HEK293 (cell line): ENCODE measurements around the gene ZSCAN16.

ENCODE experiments used
- CTCF ChIA-PET: fragments of 350-600 bp; formaldehyde crosslinking; extraction: SDS; loops from one replicate; lab custom pipeline; 2021; ENCODE audit warnings: antibody characterized with exemption; lab: Yijun Ruan, JAX
- POLR2A ChIA-PET: fragments of 300-600 bp; formaldehyde crosslinking; extraction: SDS; loops from one replicate; lab custom pipeline; 2020; ENCODE audit warnings: antibody characterized with exemption, inconsistent platforms; lab: Yijun Ruan, JAX
- H3K27ac ChIP-seq: fragments of 200-500 bp; sonication (Bioruptor generic); 2 replicates; pipeline ENCODE4 v1.5.1; 2014; ENCODE audit warnings: low read depth, low read length, control low read depth, inconsistent platforms; ENCODE audit errors: extremely low read depth
- H3K36me3 ChIP-seq, 2 experiments: fragments of 200-500 bp in 1 of 2; sonication (Bioruptor generic) in 1 of 2; 1 replicate in 1 of 2; 2 replicates in 1 of 2; pipeline ENCODE4 v1.5.1; 2014 to 2017; ENCODE audit warnings: inconsistent platforms in 2 of 2, low read length in 2 of 2; ENCODE audit not compliant: control insufficient read depth in 2 of 2, insufficient read depth in 1 of 2
- H3K4me1 ChIP-seq: fragments of 200-500 bp; sonication (Bioruptor generic); 2 replicates; pipeline ENCODE4 v1.5.1; 2014; ENCODE audit warnings: mild to moderate bottlenecking, low read length, inconsistent platforms; ENCODE audit not compliant: control insufficient read depth, insufficient read depth
- H3K4me3 ChIP-seq: 2 replicates; pipeline ENCODE4 v1.5.1; 2011; ENCODE audit warnings: low read depth, mild to moderate bottlenecking, control low read depth, low read length, moderate library complexity
- H3K9me3 ChIP-seq: fragments of 200-500 bp; sonication (Bioruptor generic); 2 replicates; pipeline ENCODE4 v1.5.1; 2014; ENCODE audit warnings: low read depth, low read length, inconsistent platforms; ENCODE audit not compliant: control insufficient read depth, insufficient read depth
- PRDM1 ChIP-seq: fragments of 450-650 bp; formaldehyde crosslinking; IDR thresholded peaks from 2 replicates; pipeline ENCODE4; 2016; ENCODE audit warnings: missing biosample characterization, missing genetic modification characterization
- SCRT1 ChIP-seq: fragments of 450-650 bp; formaldehyde crosslinking; IDR thresholded peaks from 2 replicates; pipeline ENCODE4 v1.5.1; 2016; ENCODE audit warnings: missing biosample characterization, missing genetic modification characterization, borderline replicate concordance
- SCRT2 ChIP-seq: fragments of 450-650 bp; formaldehyde crosslinking; IDR thresholded peaks from 2 replicates; pipeline ENCODE4 v1.5.1; 2016; ENCODE audit warnings: missing biosample characterization, missing genetic modification characterization
- SP7 ChIP-seq: fragments of 450-650 bp; formaldehyde crosslinking; IDR thresholded peaks from 2 replicates; pipeline ENCODE4 v1.5.1; 2016; ENCODE audit warnings: missing biosample characterization, missing genetic modification characterization
- ZFP69B ChIP-seq: fragments of 450-650 bp; formaldehyde crosslinking; IDR thresholded peaks from 2 replicates; pipeline ENCODE4 v1.5.1; 2016; ENCODE audit warnings: missing biosample characterization, missing genetic modification characterization
- ZNF121 ChIP-seq: fragments of 450-650 bp; formaldehyde crosslinking; IDR thresholded peaks from 2 replicates; pipeline ENCODE4 v1.5.1; 2016; ENCODE audit warnings: missing biosample characterization, missing genetic modification characterization
- ZNF184 ChIP-seq: fragments of 450-650 bp; IDR thresholded peaks from 2 replicates; pipeline ENCODE4 v1.5.1; 2018; ENCODE audit warnings: missing biosample characterization, mild to moderate bottlenecking, missing genetic modification characterization
- ZNF24 ChIP-seq: fragments of 450-650 bp; formaldehyde crosslinking; IDR thresholded peaks from 2 replicates; pipeline ENCODE4 v1.5.1; 2016; ENCODE audit warnings: missing biosample characterization, missing genetic modification characterization
- ZNF324 ChIP-seq: fragments of 450-650 bp; formaldehyde crosslinking; IDR thresholded peaks from 2 replicates; pipeline ENCODE4 v1.5.1; 2016; ENCODE audit warnings: missing biosample characterization, missing genetic modification characterization
- ZNF394 ChIP-seq: fragments of 450-650 bp; formaldehyde crosslinking; IDR thresholded peaks from 2 replicates; pipeline ENCODE4 v1.5.1; 2016; ENCODE audit warnings: missing biosample characterization, missing genetic modification characterization, mild to moderate bottlenecking, moderate library complexity, borderline replicate concordance
- ZNF510 ChIP-seq: fragments of 450-650 bp; formaldehyde crosslinking; IDR thresholded peaks from 2 replicates; pipeline ENCODE4 v1.5.1; 2018; ENCODE audit warnings: mild to moderate bottlenecking, missing genetic modification characterization, missing biosample characterization; ENCODE audit not compliant: insufficient replicate concordance
- ZNF596 ChIP-seq: fragments of 450-650 bp; IDR thresholded peaks from 2 replicates; pipeline ENCODE4 v1.5.0; 2018; ENCODE audit warnings: missing biosample characterization, mild to moderate bottlenecking, missing genetic modification characterization, moderate library complexity
- ZNF664 ChIP-seq: fragments of 450-650 bp; formaldehyde crosslinking; IDR thresholded peaks from 2 replicates; pipeline ENCODE4 v1.5.1; 2016; ENCODE audit warnings: missing biosample characterization, missing genetic modification characterization
- ZNF768 ChIP-seq: fragments of 450-650 bp; formaldehyde crosslinking; IDR thresholded peaks from 2 replicates; pipeline ENCODE4 v1.5.1; 2018; ENCODE audit warnings: missing biosample characterization, mild to moderate bottlenecking, missing genetic modification characterization

ZSCAN16 gene

DNA sequence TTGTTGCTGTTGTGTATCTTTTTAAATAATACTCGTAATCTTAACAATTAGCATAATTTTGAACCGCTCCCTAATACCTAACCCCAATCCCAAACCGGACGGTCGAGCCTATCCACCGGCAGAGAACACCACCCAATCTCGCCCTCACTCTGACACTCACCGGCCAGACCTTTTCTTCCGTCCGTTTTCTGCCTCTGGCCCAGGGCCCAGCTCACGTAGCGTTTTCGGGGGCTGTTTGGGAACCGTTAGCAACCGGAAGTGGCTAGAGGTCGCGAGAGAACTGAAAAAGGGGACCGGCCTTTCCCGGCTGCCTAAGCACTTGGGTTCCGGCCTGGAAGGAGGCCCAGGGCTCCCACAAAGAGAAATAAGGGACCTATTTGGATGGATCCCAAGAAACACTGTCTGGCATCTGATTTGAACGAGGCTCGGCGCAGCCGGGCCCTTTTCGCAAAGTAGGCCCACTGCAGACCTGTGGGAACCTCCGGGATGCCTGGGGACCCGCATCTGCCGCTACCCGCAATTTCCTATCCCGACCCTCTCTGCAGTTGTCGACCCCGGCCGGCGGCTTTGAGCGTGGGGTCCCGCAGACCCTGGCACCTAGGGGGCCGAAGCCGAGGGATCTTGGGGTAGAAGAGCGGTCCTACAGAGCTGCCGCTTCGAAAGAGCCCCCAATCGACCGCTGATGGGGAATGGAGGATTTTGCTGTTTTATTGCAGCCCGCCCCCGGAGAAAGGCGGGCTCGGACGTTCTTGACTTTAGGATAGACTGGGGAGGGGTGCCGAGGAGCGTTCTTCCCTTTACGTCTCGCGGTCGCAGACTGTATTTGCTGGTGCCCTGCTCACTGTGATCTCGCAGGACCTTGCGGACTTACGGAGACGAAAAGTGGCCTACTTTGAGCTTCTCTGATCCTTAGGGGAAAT lies 12.4 kb downstream of the ZSCAN16 start (continued):
- TF ChIP-seq SP7 (tag by site-specific recombination) (peak; percentile 88), ZNF768 (tag by site-specific recombination) (no peak), ZNF184 (tag by site-specific recombination) (peak; percentile 75; the same call in 1 of the 2 replicates), ZFP69B (peak; percentile 77; the same call in 1 of the 2 replicates), ZNF664 (peak; percentile 56; the same call in 1 of the 2 replicates), ZNF596 (tag by site-specific recombination) (0 out of 2 replicates have a peak, but pooled peaks have one; percentile 25), ZNF510 (tag by site-specific recombination) (peak; percentile 35)
- TF ChIP-seq, all 188 proteins: peak for 84

DNA sequence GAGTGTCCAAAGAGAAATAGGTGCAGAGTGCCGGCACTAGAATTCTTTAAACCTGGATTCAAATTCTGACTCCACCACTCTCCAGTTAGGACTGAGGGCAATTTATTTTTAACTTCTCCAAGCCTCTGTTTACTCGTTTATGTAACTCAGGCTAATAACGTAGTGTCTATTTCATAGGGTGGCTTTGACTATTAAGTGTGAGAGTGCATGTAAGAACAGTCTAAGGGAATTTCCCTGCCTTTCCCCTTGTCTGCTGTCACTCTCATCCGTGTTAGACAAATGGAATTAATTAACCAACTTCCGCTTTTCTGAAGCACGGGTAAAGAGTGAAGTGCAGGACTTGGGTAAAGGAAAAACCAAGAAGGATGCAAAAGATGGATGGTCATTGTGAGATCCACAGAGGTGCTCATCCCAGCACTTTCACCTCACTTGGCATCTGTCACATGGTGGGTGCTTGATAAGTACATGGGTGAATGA lies 13.1 kb downstream of the ZSCAN16 start:
- no peaks in the 10 kb centered on the region for H3K9me3 ChIP-seq
- TF ChIP-seq PRDM1 (tag by site-specific recombination): peak; percentile 93
- TF ChIP-seq SP7 (tag by site-specific recombination): no peak
- peak overlapping the region; percentile 92 for H3K4me3 ChIP-seq
- peak overlapping the region; percentile 77 for H3K27ac ChIP-seq
- peaks cover 0 to 13% of the 10 kb centered on the region in 2 experiments; a peak in 2 of 3 replicates for H3K36me3 ChIP-seq
- peaks cover 10% of the 10 kb centered on the region; the same call in 1 of the 2 replicates for H3K4me1 ChIP-seq
- ChIA-PET CTCF (interaction anchor here (0.6 to 1.7 kb wide), 8 partner anchors 19 to 1966 kb away, joined by 3 to 6 read pairs (median 3); no protein-coding TSS in a partner anchor), POLR2A (interaction anchor here (0.6 to 2.5 kb wide), 8 partner anchors 8 to 565 kb away, joined by 3 to 14 read pairs (median 6); partner anchors contain the start of genes ZSCAN16 and ZSCAN31)

DNA sequence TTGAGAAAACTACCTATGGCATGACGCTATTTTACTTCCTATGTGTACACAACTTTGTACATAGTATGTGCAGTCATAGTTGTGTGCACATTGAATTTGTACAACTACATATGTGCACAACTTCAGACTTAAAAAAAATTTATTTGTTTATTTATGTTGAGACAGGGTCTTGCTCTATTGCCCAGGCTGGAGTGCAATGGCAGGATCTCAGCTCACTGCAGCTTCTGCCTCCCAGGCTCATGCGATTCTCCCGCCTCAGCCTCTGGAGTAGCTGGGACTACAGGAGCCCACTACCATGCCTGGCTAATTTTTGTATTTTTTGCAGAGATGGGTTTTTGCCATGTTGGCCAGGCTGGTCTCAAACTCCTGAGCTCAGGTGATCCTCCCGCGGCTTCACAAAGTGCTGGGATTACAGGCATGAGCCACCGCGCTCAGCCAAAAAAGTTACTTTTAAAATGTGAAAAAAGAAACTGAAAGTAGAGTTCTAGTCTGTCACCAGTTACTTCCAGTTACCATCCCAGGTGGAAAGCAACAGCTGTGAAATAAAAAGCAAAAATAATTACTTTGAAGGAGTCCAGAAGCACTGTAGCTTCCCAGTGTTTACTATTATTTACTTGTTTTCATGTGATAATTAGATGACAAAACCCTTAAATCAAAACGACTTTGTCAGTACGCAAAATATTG lies 15.6 kb downstream of the ZSCAN16 start:
- Histone ChIP-seq H3K9me3 (no peaks in the 10 kb centered on the region), H3K36me3 (peaks cover 12 to 15% of the 10 kb centered on the region in 2 experiments), H3K27ac (no peak overlapping the region)
- CTCF ChIA-PET: interaction anchor here (1.4 kb wide), 1 partner anchor 216 kb away, joined by 4 read pairs; no protein-coding TSS in a partner anchor
- peak; percentile 53; the same call in 1 of the 2 replicates for TF ChIP-seq ZNF394 (tag by site-specific recombination)
- no peak for TF ChIP-seq ZNF24 (tag by site-specific recombination)
- TF ChIP-seq ZNF121 (tag by site-specific recombination): peak; percentile 80
- TF ChIP-seq, all 188 proteins: peak for 2
- Histone ChIP-seq H3K4me3 (no peak overlapping the region), H3K4me1 (peaks cover 9% of the 10 kb centered on the region; the same call in 1 of the 2 replicates)
- POLR2A ChIA-PET: interaction anchor here (2.3 to 3.0 kb wide), 2 partner anchors 14 to 22 kb away, joined by 29 to 59 read pairs; partner anchors contain the start of gene ZSCAN16

DNA sequence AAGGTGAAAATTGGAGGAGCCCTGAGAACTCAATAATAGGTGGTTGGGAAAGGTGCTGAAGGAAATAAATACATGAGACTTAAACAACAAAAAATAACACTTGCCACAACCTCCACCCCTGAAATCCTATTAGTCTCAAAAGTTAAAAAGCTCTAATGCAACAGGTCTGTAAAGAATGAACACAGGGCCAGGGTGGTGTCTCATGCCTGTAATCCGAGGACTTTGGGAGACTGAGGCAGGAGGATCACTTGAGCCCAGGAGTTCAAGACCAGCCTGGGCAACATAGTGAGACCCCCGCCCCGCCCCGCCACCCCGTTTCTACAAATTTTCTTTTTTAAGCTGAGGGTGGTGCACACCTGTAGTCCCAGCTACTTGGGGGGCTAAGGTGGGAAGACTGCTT lies 16.2 kb downstream of the ZSCAN16 start:
- H3K27ac ChIP-seq: no peak overlapping the region
- ChIA-PET POLR2A (interaction anchor here (0.8 to 3.0 kb wide), 11 partner anchors 9 to 446 kb away, joined by 4 to 59 read pairs (median 14); partner anchors contain the start of genes ZKSCAN3, ZKSCAN4, ZSCAN16 and ZSCAN31), CTCF (interaction anchor here (0.6 to 1.4 kb wide), 3 partner anchors 215 to 986 kb away, joined by 3 to 4 read pairs (median 4); no protein-coding TSS in a partner anchor)
- peak; percentile 88 for TF ChIP-seq SCRT2
- TF ChIP-seq ZNF324 (tag by site-specific recombination): no peak
- peak; percentile 69; the same call in 1 of the 2 replicates for TF ChIP-seq SCRT1 (tag by site-specific recombination)
- H3K36me3 ChIP-seq: peaks cover 16 to 21% of the 10 kb centered on the region in 2 experiments
- H3K4me1 ChIP-seq: peaks cover 6% of the 10 kb centered on the region; the same call in 1 of the 2 replicates
- H3K9me3 ChIP-seq: no peaks in the 10 kb centered on the region
- no peak overlapping the region for H3K4me3 ChIP-seq
